Measurements from ENCODE around the gene BIN1. TPM values are rescaled to one million over a fixed set of nuclear protein-coding genes. Genes with fewer than 3 reads are reported as not detected.

Gene BIN1
- total RNA-seq, 1 experiment from 2014 or later: 34.1 TPM

DNA sequence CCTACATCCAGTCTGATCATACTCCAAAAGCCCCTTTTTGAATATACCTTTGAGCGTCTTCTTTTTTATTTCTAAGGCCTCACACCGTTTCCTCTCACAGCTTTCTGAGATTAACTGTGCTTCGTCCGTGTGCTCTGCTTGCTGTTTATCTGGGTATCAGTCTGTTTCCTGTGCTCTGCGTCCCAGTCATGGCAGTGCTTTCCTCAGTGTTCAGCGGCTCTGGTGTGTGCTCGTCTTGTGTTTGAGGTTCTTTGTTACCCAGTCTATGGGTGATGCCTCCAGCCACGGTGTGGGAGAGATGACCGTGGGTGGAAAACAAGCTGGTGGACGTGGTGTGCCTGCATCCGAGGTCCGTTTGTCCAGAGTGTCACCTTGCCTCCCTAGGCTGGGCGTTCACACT is 33.6 kb upstream of the BIN1 start:
- no peaks in the 10 kb centered on the region for H3K36me3 ChIP-seq (ENCODE audit: insufficient read depth, low read length, poor library complexity, severe bottlenecking)
- no peaks in the 10 kb centered on the region for H3K4me1 ChIP-seq (ENCODE audit: insufficient read depth, low read length, poor library complexity, severe bottlenecking)
- no TSS peak for BruUV-seq (replicated peaks)
- ChIA-PET POLR2A (ENCODE audit: low non-redundant PET) (no interaction called here), CTCF (no interaction called here)
- no peak overlapping the region for H3K4me3 ChIP-seq (ENCODE audit: low read depth, low read length, poor library complexity, severe bottlenecking)
- DNase-seq (ENCODE audit: low spot score): no peak
- no peaks in the 10 kb centered on the region for H3K27me3 ChIP-seq (replicated peaks; ENCODE audit: insufficient read depth, low read depth, low read length, poor library complexity)
- no peaks in the 10 kb centered on the region for H3K9me3 ChIP-seq (ENCODE audit: low read depth, low read length, poor library complexity, severe bottlenecking)
- intact Hi-C loops (cut with micrococcal nuclease; ENCODE audit: unreplicated experiment): no loop called here
- TF ChIP-seq EZH2 (IDR thresholded peaks at IDR 0.05; ENCODE audit: borderline replicate concordance, low read depth, low read length, poor library complexity, severe bottlenecking): no peak
- TF ChIP-seq, protein P1, sequence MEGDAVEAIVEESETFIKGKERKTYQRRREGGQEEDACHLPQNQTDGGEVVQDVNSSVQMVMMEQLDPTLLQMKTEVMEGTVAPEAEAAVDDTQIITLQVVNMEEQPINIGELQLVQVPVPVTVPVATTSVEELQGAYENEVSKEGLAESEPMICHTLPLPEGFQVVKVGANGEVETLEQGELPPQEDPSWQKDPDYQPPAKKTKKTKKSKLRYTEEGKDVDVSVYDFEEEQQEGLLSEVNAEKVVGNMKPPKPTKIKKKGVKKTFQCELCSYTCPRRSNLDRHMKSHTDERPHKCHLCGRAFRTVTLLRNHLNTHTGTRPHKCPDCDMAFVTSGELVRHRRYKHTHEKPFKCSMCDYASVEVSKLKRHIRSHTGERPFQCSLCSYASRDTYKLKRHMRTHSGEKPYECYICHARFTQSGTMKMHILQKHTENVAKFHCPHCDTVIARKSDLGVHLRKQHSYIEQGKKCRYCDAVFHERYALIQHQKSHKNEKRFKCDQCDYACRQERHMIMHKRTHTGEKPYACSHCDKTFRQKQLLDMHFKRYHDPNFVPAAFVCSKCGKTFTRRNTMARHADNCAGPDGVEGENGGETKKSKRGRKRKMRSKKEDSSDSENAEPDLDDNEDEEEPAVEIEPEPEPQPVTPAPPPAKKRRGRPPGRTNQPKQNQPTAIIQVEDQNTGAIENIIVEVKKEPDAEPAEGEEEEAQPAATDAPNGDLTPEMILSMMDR (conservative IDR thresholded peaks at IDR 0.05; ENCODE audit: low read depth, low read length): no peak
- no peak overlapping the region for H3K27ac ChIP-seq (ENCODE audit: low read depth, low read length, poor library complexity, severe bottlenecking)

DNA sequence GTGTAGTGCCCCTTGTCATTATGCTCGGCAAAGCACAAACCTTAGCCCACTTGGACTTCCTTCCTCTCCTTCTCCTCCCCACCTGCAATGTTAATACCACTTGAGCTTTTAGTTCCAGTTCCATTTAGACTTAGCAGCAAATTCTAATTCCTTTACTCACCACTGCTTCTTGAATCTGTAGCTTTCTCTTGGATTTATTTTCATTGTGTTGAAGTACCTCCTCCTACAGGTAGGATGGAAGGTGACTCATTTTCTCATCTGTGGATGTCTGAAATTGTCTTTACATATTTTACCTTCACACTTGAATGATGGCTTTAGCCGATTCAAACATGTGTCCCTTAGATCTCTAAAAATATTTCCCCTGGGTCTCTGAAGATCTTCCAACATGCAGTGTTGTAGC is 32.8 kb upstream of the BIN1 start:
- TF ChIP-seq, protein P1 (conservative IDR thresholded peaks at IDR 0.05; ENCODE audit: low read depth, low read length): no peak
- TF ChIP-seq EZH2 (IDR thresholded peaks at IDR 0.05; ENCODE audit: borderline replicate concordance, low read depth, low read length, poor library complexity, severe bottlenecking): no peak
- Histone ChIP-seq H3K9me3 (ENCODE audit: low read depth, low read length, poor library complexity, severe bottlenecking) (no peaks in the 10 kb centered on the region), H3K36me3 (ENCODE audit: insufficient read depth, low read length, poor library complexity, severe bottlenecking) (no peaks in the 10 kb centered on the region), H3K4me3 (ENCODE audit: low read depth, low read length, poor library complexity, severe bottlenecking) (no peak overlapping the region), H3K27me3 (replicated peaks; ENCODE audit: insufficient read depth, low read depth, low read length, poor library complexity) (no peaks in the 10 kb centered on the region), H3K27ac (ENCODE audit: low read depth, low read length, poor library complexity, severe bottlenecking) (no peak overlapping the region), H3K4me1 (ENCODE audit: insufficient read depth, low read length, poor library complexity, severe bottlenecking) (no peaks in the 10 kb centered on the region)
- no peak for DNase-seq (ENCODE audit: low spot score)
- CTCF ChIA-PET: no interaction called here
- BruUV-seq (replicated peaks): no TSS peak
- intact Hi-C loops (cut with micrococcal nuclease; ENCODE audit: unreplicated experiment): no loop called here
- POLR2A ChIA-PET (ENCODE audit: low non-redundant PET): no interaction called here

DNA sequence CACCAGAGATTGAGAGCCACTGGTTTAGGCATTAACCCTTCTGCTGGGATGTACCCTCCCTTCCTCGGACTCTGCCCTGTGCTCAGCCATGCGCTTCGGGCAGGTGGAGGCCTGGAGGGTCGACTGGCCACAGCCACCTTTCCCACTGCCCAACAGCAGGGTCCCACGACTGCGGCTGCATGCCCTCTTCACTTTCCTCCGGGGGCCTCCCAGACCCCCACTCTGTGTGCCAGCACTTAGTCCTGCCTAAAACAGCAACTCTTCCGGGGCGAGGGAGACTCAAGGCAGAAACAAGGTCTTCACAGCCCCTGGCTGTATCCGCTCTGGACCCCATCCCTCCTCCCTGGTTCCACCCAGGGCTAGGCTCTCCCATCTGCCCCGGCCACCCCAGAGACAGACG is 31.3 kb upstream of the BIN1 start:
- Histone ChIP-seq H3K27ac (ENCODE audit: low read depth, low read length, poor library complexity, severe bottlenecking) (no peak overlapping the region), H3K9me3 (ENCODE audit: low read depth, low read length, poor library complexity, severe bottlenecking) (no peaks in the 10 kb centered on the region), H3K4me1 (ENCODE audit: insufficient read depth, low read length, poor library complexity, severe bottlenecking) (no peaks in the 10 kb centered on the region), H3K27me3 (replicated peaks; ENCODE audit: insufficient read depth, low read depth, low read length, poor library complexity) (no peaks in the 10 kb centered on the region), H3K4me3 (ENCODE audit: low read depth, low read length, poor library complexity, severe bottlenecking) (no peak overlapping the region), H3K36me3 (ENCODE audit: insufficient read depth, low read length, poor library complexity, severe bottlenecking) (no peaks in the 10 kb centered on the region)
- POLR2A ChIA-PET (ENCODE audit: low non-redundant PET): no interaction called here
- intact Hi-C loops (cut with micrococcal nuclease; ENCODE audit: unreplicated experiment): no loop called here
- DNase-seq (ENCODE audit: low spot score): no peak
- BruUV-seq (replicated peaks): no TSS peak
- CTCF ChIA-PET: no interaction called here
- no peak for TF ChIP-seq EZH2 (IDR thresholded peaks at IDR 0.05; ENCODE audit: borderline replicate concordance, low read depth, low read length, poor library complexity, severe bottlenecking)
- TF ChIP-seq, protein P1 (conservative IDR thresholded peaks at IDR 0.05; ENCODE audit: low read depth, low read length): no peak

Data from A673 (cell line).